HL-60/S4 treated with retinoic acid at 250 ng/mL for 4 days and 3 days (cell line): ENCODE data around the gene STOML1.

Experiments used
- in situ Hi-C: fragments of 300-500 bp; cut with MboI; formaldehyde crosslinking; loops from 2 replicates; pipeline ENCODE4 v1.7.0; 2022; ENCODE audit warnings: low sequenced_read_pairs

The STOML1 gene

GRCh38 chr15:73935547-73935946 is 56.5 kb downstream of the STOML1 start:
- in situ Hi-C loops = no loop called here

GRCh38 chr15:73934281-73934680 is 57.8 kb downstream of the STOML1 start:
- in situ Hi-C loops = no loop called here

GRCh38 chr15:73932381-73933191 is 59.5 kb downstream of the STOML1 start:
- in situ Hi-C loops = no loop called here

GRCh38 chr15:73931441-73931840 is 60.7 kb downstream of the STOML1 start:
- in situ Hi-C loops = no loop called here

- in situ Hi-C loops = no loop called here
Measured at GRCh38 chr15:73930790-73931281, 61.3 kb downstream of the STOML1 start.

GRCh38 chr15:73930371-73930770 is 61.7 kb downstream of the STOML1 start:
- in situ Hi-C loops = no loop called here

- in situ Hi-C loops = no loop called here
Measured at GRCh38 chr15:73928971-73929627, 63.0 kb downstream of the STOML1 start.
